ENCODE data around the gene ADAMTS19.

DNA sequence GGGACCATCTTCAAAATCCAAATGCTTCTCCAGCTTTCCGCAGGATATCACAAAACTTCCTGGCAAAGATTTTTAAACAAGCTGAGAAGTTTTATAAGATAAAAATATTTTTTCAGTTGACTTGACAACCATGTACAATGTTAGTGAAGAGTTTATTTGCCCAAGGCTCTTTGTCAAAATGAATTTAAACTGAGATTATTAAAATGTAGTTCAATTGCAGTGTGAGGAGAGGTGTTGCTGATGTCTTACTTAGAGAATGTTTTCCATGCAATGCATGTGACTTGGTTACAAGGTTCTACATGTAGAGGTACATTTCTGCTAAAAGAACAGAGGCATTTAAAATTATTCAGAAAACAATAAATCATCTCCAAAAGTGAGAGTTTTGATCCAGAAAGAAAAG, 156.4 kb downstream of the ADAMTS19 start:
- TF ChIP-seq, protein P1, sequence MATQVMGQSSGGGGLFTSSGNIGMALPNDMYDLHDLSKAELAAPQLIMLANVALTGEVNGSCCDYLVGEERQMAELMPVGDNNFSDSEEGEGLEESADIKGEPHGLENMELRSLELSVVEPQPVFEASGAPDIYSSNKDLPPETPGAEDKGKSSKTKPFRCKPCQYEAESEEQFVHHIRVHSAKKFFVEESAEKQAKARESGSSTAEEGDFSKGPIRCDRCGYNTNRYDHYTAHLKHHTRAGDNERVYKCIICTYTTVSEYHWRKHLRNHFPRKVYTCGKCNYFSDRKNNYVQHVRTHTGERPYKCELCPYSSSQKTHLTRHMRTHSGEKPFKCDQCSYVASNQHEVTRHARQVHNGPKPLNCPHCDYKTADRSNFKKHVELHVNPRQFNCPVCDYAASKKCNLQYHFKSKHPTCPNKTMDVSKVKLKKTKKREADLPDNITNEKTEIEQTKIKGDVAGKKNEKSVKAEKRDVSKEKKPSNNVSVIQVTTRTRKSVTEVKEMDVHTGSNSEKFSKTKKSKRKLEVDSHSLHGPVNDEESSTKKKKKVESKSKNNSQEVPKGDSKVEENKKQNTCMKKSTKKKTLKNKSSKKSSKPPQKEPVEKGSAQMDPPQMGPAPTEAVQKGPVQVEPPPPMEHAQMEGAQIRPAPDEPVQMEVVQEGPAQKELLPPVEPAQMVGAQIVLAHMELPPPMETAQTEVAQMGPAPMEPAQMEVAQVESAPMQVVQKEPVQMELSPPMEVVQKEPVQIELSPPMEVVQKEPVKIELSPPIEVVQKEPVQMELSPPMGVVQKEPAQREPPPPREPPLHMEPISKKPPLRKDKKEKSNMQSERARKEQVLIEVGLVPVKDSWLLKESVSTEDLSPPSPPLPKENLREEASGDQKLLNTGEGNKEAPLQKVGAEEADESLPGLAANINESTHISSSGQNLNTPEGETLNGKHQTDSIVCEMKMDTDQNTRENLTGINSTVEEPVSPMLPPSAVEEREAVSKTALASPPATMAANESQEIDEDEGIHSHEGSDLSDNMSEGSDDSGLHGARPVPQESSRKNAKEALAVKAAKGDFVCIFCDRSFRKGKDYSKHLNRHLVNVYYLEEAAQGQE (IDR thresholded peaks at IDR 0.05; ENCODE audit: insufficient replicate concordance, low read depth), result no peak
- TF ChIP-seq, protein P2, sequence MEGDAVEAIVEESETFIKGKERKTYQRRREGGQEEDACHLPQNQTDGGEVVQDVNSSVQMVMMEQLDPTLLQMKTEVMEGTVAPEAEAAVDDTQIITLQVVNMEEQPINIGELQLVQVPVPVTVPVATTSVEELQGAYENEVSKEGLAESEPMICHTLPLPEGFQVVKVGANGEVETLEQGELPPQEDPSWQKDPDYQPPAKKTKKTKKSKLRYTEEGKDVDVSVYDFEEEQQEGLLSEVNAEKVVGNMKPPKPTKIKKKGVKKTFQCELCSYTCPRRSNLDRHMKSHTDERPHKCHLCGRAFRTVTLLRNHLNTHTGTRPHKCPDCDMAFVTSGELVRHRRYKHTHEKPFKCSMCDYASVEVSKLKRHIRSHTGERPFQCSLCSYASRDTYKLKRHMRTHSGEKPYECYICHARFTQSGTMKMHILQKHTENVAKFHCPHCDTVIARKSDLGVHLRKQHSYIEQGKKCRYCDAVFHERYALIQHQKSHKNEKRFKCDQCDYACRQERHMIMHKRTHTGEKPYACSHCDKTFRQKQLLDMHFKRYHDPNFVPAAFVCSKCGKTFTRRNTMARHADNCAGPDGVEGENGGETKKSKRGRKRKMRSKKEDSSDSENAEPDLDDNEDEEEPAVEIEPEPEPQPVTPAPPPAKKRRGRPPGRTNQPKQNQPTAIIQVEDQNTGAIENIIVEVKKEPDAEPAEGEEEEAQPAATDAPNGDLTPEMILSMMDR (IDR thresholded peaks at IDR 0.05; ENCODE audit: insufficient read depth, low read length), result no peak
- TF ChIP-seq POLR2AphosphoS5 (IDR thresholded peaks at IDR 0.05; ENCODE audit: low read depth), result no peak
- TF ChIP-seq SPI1 (IDR thresholded peaks at IDR 0.05; ENCODE audit: borderline replicate concordance, low read depth), result no peak
